ENCODE data around the gene EGFR.

GRCh38 chr7:55163733-55164132, 144.9 kb downstream of the EGFR start:
- TF ChIP-seq CTCF (IDR thresholded peaks at IDR 0.05) (no peak), EZH2phosphoT487 (IDR thresholded peaks at IDR 0.05; ENCODE audit: borderline replicate concordance, low read depth) (no peak)

Data from SK-N-SH (cell line).